ENCODE results near the gene TEX48. TPM values are rescaled to one million over a fixed set of nuclear protein-coding genes. Genes with fewer than 3 reads are reported as not detected.

The TEX48 gene
- total RNA-seq, 1 donor from 2014 or later: not detected

DNA sequence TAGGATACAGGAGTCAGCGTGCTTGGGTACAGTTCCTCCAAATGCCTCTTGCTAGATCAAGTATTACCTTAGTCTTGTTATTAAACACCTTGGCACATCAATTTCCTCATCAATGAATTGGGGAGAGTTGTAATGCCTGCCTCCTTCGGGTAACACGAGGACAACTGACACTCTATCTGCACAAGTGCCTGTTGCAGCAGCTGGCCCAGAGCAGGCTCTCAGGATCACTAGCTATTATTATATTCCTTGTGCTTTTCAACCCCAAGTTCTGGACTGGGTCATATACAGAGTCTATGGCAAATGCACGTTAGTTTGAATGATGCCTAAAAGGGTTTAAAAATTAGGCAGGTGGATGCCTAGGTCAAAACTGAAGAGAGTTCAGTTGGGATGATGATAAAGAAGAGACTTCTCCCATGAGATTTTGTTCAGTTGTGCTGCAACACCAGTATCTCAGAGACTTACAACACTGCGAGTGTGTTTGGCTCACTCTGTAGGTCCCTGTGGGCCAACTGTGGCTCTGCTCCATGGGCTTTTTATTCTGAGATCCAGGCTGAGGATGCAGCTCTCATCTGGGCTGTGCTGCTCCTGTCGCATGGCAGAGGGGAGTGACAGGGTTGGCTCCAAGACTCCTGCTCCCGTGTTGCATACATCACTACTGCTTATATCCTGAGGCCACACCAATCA, 41.1 kb upstream of the TEX48 start:
- DNase-seq (ENCODE audit: low read depth): no peak
- no peak overlapping the region for H3K4me3 ChIP-seq (ENCODE audit: low read depth, low read length)
- TF ChIP-seq, protein P1, sequence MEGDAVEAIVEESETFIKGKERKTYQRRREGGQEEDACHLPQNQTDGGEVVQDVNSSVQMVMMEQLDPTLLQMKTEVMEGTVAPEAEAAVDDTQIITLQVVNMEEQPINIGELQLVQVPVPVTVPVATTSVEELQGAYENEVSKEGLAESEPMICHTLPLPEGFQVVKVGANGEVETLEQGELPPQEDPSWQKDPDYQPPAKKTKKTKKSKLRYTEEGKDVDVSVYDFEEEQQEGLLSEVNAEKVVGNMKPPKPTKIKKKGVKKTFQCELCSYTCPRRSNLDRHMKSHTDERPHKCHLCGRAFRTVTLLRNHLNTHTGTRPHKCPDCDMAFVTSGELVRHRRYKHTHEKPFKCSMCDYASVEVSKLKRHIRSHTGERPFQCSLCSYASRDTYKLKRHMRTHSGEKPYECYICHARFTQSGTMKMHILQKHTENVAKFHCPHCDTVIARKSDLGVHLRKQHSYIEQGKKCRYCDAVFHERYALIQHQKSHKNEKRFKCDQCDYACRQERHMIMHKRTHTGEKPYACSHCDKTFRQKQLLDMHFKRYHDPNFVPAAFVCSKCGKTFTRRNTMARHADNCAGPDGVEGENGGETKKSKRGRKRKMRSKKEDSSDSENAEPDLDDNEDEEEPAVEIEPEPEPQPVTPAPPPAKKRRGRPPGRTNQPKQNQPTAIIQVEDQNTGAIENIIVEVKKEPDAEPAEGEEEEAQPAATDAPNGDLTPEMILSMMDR (conservative IDR thresholded peaks at IDR 0.05; ENCODE audit: low read depth, low read length): no peak

DNA sequence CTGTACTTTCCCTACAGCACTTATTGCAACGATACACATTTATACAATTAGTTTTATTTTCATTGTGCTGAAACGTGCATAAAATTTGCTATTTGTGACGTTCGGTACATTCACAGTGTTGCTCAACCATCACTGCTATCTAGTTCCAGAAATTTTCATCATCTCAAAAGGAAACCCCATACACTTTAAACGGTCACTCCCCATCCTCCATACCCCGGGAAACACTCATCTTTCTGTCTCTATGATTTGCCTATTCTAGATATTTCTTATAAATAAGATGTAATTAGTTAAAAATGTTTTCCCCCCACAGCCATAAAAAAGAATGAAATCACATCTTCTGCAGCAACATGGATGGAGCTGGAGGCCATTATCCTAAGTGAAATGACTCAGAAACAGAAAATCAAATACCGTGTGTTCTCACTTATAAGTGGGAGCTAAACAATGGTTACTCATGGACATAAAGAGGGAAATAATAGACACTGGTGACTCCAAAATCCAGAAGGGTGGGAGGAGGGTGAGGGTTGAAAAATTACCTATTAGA, 40.2 kb upstream of the TEX48 start:
- no peak for DNase-seq (ENCODE audit: low read depth)
- TF ChIP-seq, protein P1 (conservative IDR thresholded peaks at IDR 0.05; ENCODE audit: low read depth, low read length): no peak
- H3K4me3 ChIP-seq (ENCODE audit: low read depth, low read length): no peak overlapping the region

DNA sequence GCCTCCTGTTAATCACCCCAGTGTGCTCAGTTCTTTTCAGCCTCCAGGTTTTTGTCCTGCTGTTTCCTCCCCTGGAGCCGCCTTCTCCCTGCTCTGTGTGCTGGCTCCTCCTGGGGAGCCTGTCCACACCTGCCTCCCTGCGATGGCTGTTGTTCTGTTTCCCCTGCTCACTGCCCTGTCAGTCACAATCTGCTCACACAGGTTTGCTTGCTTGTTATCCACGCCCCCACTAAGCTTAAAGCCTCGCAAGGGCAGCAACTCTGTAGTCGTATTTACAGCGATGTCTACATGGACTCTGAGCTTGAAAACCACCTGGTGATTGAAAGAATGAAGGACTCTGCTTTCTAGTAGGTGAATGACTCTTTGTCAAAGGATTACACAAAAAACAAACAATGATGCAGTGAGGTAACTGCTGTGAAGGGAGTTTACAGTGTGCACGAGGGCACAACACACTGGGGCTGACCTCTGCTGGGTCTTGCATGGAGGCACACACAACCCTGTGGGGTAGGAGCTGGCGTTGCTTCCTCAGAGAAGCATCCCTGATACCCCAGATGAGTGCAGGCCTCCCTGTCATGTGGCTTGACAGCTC, 39.6 kb upstream of the TEX48 start:
- TF ChIP-seq, protein P1 (conservative IDR thresholded peaks at IDR 0.05; ENCODE audit: low read depth, low read length): no peak
- no peak overlapping the region for H3K4me3 ChIP-seq (ENCODE audit: low read depth, low read length)
- no peak for DNase-seq (ENCODE audit: low read depth)

DNA sequence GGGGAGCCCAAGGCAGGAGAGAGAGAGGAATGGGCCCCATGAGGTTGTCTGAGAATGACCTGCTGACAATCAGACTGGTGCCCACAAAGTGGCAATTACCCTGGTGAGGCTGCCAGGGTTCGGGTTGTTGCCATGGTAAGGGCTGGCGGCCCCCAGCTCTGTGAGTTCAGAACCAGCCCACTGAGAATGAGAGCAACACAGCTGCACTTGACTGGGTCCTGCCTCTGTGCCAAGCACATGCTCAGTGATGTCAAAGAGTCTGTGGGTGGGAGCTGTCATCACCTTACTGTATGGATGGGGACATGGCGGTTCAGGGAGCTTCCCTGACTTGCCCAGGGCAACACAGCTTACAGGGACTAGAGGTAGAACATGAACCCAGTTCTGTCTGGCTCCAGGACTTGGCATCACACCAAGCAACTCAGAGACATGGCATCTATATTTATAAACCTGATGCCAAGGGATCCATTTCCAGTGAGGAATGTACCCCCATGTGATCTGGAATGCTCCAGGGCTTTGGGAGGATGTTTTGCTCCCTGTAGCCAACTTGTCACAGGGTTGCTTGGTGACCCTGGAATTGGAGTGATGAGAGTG, 38.2 kb upstream of the TEX48 start:
- DNase-seq (ENCODE audit: low read depth): no peak
- no peak overlapping the region for H3K4me3 ChIP-seq (ENCODE audit: low read depth, low read length)
- TF ChIP-seq, protein P1 (conservative IDR thresholded peaks at IDR 0.05; ENCODE audit: low read depth, low read length): no peak

DNA sequence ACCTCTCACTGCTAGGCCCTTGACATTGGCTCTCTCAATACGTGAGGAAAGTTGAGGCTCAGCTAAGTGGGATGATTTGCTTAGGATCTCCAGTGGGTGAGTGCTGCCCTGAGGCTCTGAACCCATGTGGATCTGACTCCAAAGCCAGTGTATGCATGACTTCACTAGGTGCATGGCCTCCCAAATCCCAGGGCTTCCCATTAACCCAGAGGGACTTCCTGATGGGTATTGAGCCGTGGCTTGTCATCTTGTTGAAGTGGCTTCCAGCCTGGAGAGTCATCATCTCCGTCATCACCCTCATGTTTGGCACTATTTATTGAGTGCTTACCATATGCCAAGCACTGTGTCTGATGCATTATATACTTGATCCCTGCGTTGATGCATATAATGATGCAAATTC, 37.3 kb upstream of the TEX48 start:
- DNase-seq (ENCODE audit: low read depth): no peak
- TF ChIP-seq, protein P1 (conservative IDR thresholded peaks at IDR 0.05; ENCODE audit: low read depth, low read length): no peak
- H3K4me3 ChIP-seq (ENCODE audit: low read depth, low read length): no peak overlapping the region

DNA sequence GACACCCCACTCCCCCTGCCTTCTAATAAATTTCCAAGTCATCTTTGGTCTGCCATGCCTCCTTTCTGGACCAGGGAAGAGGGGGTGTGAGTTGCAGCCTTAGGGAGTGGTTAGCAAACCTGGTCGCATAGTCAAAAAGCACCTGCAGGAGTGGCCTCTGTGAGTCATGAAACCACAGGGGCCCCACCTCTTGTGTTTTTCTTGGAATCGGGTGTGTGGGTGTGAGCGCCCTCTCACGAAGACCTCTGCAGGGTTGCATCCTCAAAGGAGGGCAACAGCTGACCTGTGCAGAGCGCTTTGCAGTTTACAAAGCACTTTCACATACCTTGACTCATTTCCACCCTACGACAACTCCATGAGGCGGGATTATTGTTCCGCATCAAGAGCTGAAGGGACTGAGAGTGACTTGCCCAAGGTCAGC, 36.8 kb upstream of the TEX48 start:
- DNase-seq (ENCODE audit: low read depth): peak; percentile 41
- no peak overlapping the region for H3K4me3 ChIP-seq (ENCODE audit: low read depth, low read length)
- TF ChIP-seq, protein P1 (conservative IDR thresholded peaks at IDR 0.05; ENCODE audit: low read depth, low read length): no peak

Measured in epithelial cell of proximal tubule (primary cell).